ENCODE measurements around the gene CACNA2D3.

The CACNA2D3 gene

GRCh38 chr3:54915976-54916375, 793.6 kb downstream of the CACNA2D3 start:
- no peak for DNase-seq (ENCODE audit: low read depth in 3 of 3)

GRCh38 chr3:54916732-54917131, 794.4 kb downstream of the CACNA2D3 start:
- DNase-seq (ENCODE audit: low read depth in 3 of 3) = no peak

- no peak for DNase-seq (ENCODE audit: low read depth in 3 of 3)
Measured at GRCh38 chr3:54917174-54917573, 794.8 kb downstream of the CACNA2D3 start.

DNA sequence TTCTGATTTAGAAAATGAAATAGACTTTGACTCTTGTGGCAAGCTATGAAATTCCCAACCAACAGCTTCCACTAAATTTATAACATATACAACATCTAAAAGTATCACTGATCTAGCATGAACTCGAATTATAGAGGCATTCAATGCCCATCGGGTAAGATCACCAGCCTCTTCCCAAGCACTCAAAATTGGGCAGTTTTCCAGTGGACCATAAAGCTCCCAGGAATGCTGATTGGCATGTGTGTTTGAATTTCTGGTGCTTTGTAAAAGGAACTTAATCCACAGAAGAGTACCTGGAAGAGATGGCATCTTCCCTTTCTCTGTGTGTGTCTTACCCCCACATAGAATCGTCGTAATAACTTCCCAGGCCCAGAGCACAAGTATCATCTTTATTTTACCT, 795.5 kb downstream of the CACNA2D3 start:
- DNase-seq (ENCODE audit: low read depth in 3 of 3) = no peak

- no peak for DNase-seq (ENCODE audit: low read depth in 3 of 3)
Measured at GRCh38 chr3:54918516-54918915, 796.2 kb downstream of the CACNA2D3 start.

DNA sequence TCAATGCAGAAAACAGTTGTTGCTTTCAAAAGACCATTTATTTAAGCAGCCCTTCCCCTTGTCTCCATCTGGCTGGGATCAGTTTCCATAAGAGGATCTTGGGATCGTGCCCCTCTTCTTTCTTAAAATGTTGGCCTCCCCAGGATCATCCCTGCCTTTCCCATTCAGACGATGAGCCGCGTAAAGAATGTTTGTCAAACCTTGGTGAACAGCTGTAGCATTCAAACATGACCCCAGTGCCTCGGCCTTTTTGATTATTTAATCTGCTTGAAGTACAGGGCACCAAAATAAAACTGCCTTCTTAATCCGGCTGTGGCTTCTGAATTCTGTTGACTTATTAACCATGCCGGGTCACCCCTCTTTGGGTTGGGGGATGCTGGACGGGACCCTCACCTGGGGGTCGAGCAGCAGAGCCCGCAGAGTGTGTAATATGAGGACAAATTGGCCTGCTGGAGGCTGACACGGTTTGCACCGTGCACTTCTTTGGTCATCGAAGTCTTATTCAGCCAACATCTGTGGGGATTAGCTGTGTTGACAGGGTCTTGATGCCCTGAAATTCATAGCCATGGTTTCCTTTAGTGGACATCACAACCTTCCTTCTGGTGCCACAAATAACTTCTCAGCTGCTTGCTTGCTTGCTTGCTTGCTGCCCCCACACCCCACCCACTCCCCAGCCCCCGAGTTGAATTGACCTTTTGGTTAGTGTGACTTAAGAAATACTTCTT, 805.9 kb downstream of the CACNA2D3 start, which contains the start of gene LRTM1:
Gene LRTM1, minus strand, starts transcription at position 14 of the 725 bp plus-strand sequence. CDS start 148 bp downstream, outside the sequence.
- no peak for DNase-seq (ENCODE audit: low read depth in 3 of 3)

DNA sequence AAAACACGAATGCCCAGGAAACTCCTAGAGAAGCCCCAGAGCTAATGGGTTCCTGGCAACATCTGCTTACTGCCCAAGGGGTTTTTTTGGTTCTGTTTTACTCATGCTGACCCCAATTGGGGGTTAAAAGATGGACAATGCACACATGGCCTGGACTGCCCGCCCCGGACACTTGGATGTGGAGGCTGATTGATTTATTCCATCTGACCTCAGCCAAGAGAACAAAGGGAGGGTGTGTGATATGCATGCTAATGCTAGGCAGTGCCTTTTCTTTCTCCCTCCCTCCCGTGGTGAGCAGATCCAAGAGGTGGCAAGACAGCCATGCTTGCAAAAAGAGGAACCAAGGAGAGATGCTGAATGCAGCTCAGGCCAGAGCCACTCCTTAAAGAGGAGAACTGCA, 808.8 kb downstream of the CACNA2D3 start:
- no peak for DNase-seq (ENCODE audit: low read depth in 3 of 3)

DNA sequence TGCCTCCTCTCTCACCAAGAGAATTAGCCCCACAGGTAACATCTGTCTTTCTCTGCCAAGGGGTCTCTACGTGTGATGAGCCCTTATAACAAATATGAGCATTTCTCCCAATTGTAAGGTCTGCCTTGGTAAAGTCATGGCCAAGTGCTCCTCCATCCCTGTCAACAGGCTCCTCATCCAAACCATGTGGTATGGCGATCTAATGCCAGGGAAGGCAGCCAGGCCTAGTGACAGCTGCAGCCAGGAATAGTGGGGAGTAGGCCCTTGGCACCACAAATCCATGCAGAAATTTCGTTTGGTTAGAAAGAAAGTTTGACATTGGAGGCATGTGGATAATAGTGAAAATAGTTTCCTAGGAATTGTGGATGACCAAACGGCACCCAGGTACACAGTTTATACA, 810.3 kb downstream of the CACNA2D3 start:
- no peak for DNase-seq (ENCODE audit: low read depth in 3 of 3)

GRCh38 chr3:54935869-54936268, 813.5 kb downstream of the CACNA2D3 start:
- no peak for DNase-seq (ENCODE audit: low read depth in 3 of 3)

DNA sequence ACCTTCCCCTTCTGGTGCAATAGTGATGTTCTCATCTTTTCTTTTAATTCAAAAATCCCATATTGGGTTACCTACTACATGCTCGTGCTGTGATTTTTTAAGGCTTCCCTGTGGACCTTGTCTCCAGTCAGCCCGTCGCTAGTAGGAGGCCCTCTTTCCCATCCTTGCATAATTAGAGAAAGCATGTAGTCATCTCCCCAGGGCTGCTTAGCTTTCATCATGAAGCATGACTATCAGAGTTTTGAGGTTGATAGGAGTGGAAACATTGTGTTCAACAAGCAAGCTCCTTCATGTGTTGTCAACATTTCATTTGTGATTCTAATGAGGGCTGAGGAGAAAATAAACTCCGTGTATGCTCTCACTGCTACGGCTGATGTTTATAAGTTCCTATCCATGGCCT, 814.2 kb downstream of the CACNA2D3 start:
- no peak for DNase-seq (ENCODE audit: low read depth in 3 of 3)

GRCh38 chr3:54939557-54940300, 817.4 kb downstream of the CACNA2D3 start:
- DNase-seq (ENCODE audit: low read depth in 3 of 3) = no peak

DNA sequence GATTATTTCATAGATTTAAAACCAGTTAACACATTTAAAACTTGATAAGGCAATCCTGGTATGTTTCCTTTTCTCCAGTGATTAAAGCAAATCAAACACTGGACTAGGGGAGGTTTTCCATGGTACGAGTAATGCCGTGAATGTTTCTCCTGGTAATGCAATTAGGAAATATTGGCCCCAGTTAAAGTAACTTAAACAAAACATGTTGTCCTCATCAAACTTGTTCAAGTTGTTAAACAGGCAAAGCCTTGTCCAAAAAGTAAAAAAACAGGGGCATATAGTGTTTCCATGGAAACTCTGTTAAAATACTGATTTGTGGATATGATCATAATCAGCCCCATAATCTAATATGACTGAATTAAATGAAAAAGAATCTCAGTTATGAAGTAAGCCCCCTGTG, 818.6 kb downstream of the CACNA2D3 start:
- DNase-seq (ENCODE audit: low read depth in 3 of 3) = no peak

GRCh38 chr3:54941690-54942362, 819.5 kb downstream of the CACNA2D3 start:
- no peak for DNase-seq (ENCODE audit: low read depth in 3 of 3)

- no peak for DNase-seq (ENCODE audit: low read depth in 3 of 3)
Measured at GRCh38 chr3:54949491-54950044, 827.2 kb downstream of the CACNA2D3 start.

- DNase-seq (ENCODE audit: low read depth in 3 of 3) = no peak
Measured at GRCh38 chr3:54950391-54951003, 828.1 kb downstream of the CACNA2D3 start.

GRCh38 chr3:54951405-54951804, 829.1 kb downstream of the CACNA2D3 start:
- DNase-seq (ENCODE audit: low read depth in 3 of 3) = no peak

DNA sequence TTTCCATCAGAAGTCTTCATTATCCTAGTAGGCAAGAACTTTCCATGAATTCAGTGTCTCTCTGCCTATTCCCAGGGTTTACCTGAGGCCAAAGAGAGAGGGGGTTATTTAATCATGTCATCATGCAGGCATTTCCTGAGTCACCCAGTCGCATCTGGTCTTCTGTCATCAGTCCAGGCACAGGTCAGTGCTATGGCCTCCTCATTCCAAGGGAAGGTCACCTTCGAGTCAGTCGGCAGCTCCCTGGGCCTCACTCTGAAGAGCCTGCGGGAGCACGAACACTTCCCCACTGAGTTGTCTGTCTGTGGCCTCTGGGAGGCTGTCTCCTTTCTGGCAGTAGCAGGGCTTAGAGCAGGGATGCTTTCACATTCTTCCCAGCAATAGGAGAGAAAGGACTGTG, 831.7 kb downstream of the CACNA2D3 start:
- no peak for DNase-seq (ENCODE audit: low read depth in 3 of 3)

DNA sequence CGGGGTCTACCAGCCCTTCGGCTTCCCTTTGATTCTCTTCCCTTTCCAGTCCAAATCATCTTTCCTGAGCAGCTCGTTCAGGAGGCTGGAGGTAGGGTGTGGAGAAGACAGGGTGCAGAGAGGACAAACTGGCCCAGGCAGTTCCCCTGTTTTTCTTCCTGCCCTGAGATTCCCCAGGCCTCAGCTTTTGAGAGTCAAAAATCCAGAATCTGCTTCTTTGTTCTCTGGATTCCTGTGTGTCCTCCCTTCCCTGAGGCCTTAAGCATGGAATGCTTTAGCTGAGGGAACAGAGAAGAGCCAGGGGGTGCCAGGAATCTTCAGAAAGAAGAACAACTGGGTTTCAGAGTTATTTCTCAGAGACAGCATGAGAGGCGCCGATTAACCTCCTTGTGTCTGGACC, 832.2 kb downstream of the CACNA2D3 start:
- DNase-seq (ENCODE audit: low read depth in 3 of 3) = no peak

- no peak for DNase-seq (ENCODE audit: low read depth in 3 of 3)
Measured at GRCh38 chr3:54955496-54955895, 833.1 kb downstream of the CACNA2D3 start.

GRCh38 chr3:54955941-54956340, 833.6 kb downstream of the CACNA2D3 start:
- no peak for DNase-seq (ENCODE audit: low read depth in 3 of 3)

DNA sequence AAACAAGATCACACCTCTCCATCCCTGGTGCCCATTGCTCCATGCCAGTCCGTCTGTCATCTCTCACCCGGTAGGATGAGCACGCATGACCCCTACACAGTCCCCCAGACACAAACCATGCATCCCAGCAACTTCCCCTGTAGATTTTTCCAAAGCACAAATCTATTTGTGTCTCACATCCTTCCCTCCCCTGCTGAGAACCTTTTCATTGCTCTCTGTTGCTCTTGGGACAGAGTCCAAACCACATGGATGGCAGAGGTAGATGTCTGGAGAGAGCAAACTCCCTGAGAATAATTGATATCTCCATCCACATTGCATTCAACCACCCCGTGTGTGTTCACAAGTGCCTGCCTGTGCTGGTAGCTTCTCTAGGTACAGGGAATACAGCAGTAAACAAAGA, 835.4 kb downstream of the CACNA2D3 start:
- DNase-seq (ENCODE audit: low read depth in 3 of 3) = no peak

DNA sequence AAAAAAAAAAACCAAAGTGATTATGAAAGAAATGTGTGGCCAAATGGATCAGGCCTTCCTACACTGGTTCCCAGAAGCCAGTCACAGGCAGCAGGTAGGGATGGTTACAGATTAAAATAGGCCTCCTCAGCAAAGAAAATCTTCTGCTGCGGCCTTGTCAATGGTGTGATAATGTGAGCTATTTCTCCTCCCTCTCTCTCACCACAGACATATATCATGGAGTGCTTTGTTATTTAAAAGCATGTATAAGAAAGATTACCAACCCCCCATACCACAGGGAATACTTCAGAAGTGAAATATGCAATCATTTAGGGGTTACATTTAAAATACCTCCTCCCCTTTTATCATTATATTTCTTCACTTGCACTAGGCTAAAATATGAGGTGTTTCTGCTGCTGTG, 837.7 kb downstream of the CACNA2D3 start:
- no peak for DNase-seq (ENCODE audit: low read depth in 3 of 3)
